H7 (cell line): ENCODE measurements around the gene FBXO42. TPM values are rescaled to one million over a fixed set of nuclear protein-coding genes. Genes with fewer than 3 reads are reported as not detected.

Experiments used
- DNase-seq: peaks from one replicate; pipeline ENCODE4 v3.0.0; 2012
- H3K27me3 ChIP-seq: 2 replicates; pipeline ENCODE4 v1.6.0; 2011; ENCODE audit warnings: mild to moderate bottlenecking, low read length; ENCODE audit not compliant: control insufficient read depth, insufficient read depth
- H3K36me3 ChIP-seq: replicated peaks from 2 replicates; pipeline ENCODE4 v1.5.1; 2011; ENCODE audit warnings: low read length; ENCODE audit not compliant: control insufficient read depth, insufficient read depth
- H3K4me3 ChIP-seq: 2 replicates; pipeline ENCODE4 v1.5.1; 2011; ENCODE audit warnings: low read depth, mild to moderate bottlenecking, control low read depth, low read length, moderate library complexity; ENCODE audit not compliant: insufficient read depth
- total RNA-seq: library from RNA; depleted of rRNA; stranded (reverse); fragments of >200 nt; shearing (Covaris generic); gene quantifications from 2 replicates; pipeline ENCODE4 v1.2.3, GENCODE V29; 2014; rRNA removed

FBXO42 gene
- 38.9 and 40.4 TPM in 2 replicates for total RNA-seq

DNA sequence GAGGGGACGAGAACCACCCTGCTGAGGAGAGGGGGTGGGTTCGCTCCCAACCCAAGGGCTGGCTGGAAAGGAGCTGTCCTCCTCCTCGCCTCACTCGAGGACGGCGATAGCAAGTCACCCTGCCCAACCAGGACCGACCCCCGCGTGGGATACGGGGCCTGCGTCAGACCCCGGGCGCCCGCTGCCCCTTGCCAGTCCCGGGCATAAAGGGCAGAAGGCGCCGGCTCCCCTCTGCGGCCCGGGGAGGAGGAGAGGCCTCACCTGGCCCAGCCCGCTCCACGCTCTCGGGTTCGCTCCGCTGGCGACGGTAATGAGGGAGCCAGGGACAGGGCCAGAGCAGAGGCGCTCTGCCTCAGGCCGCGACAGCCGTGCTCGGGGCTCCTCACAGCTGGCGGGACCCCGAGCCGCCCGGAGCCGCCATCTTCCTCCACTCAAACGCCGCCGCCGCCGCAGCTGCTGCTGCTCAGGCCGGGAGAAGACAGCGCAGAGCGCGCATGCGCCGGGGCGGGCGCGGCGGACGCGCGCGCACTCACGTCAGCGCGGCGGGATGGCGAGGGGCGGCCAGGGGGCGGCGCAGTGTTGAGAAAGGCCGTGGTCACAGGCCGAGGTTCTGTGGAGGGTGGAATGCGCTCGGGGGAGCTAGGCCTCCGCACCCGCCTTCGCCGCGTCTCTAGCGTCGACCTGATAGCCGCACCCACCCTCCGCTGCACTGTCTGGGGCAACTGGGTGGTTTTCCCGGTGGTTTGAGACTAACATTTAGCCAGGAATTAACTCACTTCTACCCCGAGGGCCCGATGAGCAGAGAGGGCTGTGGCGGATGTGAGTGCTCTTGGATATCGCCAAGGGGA is at the start of gene FBXO42:
Gene FBXO42, minus strand, starts transcription at position 487 of the 848 bp plus-strand sequence. CDS start 37,062 bp downstream, outside the sequence.
- H3K27me3 ChIP-seq, result no peaks in the 10 kb centered on the region
- H3K36me3 ChIP-seq, result no peaks in the 10 kb centered on the region
- H3K4me3 ChIP-seq, result peak within 1 kb of the TSS; percentile 92
- peak; percentile 97 for DNase-seq

DNA sequence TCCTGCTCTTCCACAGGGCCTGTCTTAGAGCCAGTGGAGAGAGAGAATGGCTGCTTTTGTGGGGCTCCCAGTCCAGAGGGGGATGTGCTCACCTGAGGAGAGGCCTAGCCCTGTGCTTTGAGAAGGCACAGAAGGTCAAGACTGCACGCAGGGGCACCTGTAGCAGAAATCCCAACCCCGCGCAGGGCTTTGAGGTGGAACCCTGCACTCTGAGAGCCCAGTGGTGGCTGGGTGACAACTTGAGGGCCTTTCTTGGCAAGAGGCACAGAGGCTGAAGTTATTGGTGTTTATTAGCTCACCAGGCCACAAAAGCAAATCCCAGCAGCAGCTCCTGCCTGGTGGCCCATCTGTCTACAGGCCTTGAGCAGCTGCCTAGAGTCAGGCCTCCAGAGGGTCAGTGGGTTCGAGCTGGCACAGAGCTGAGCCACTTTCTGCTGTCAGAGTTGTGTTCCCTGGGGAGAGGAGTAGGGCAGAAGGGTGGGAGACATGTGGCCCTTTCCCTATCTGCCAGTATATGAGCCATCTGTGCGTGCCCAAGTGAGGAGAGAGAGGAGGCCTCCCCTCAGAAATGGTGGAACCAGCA is 46.2 kb upstream of the FBXO42 start:
- DNase-seq, result no peak
- Histone ChIP-seq H3K27me3 (no peaks in the 10 kb centered on the region), H3K4me3 (no peak overlapping the region), H3K36me3 (peaks cover 19% of the 10 kb centered on the region)

DNA sequence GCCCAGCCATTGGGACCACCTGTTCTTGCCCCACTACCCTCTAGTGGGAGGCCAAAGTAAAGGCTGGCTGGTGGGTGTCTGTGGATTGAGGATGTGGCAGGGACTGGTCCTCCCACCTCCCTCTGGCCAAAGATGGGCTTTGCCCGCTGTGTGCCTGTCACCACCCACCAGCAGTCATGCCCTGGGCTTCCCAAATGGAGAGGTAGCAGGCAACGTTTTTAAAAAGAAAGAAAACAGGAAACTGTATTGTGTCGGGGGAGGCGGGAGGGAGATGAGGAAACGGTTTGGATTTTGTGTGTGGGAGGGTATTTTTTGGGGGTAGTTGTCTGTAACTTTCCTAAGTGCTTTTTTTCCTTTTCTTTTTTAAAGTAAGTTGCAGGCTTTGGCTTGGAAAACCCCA is 44.8 kb upstream of the FBXO42 start:
- H3K36me3 ChIP-seq, result peaks cover 19% of the 10 kb centered on the region
- no peak overlapping the region for H3K4me3 ChIP-seq
- no peak for DNase-seq
- H3K27me3 ChIP-seq, result no peaks in the 10 kb centered on the region

DNA sequence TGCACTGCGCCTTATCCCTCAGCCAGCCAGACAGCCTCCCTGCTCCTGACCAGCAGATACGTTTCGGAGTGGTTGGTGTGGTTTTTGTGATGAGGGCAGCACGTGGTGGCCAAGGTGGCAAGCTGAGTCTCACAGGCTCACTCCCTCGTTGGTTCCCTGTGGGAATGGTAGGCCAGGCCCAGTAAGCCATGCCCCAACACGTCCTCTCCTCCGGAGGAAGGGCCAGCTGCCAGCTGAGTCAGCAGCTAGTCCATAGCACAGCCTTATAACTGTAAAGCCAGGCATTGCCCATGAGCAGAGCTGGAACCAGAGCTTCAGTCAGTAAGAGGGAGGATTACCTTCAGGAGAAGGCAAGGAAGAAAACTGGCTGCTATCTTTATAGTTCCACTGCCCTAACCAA is 44.3 kb upstream of the FBXO42 start:
- H3K36me3 ChIP-seq, result peaks cover 19% of the 10 kb centered on the region
- H3K27me3 ChIP-seq, result no peaks in the 10 kb centered on the region
- no peak overlapping the region for H3K4me3 ChIP-seq
- DNase-seq, result no peak

DNA sequence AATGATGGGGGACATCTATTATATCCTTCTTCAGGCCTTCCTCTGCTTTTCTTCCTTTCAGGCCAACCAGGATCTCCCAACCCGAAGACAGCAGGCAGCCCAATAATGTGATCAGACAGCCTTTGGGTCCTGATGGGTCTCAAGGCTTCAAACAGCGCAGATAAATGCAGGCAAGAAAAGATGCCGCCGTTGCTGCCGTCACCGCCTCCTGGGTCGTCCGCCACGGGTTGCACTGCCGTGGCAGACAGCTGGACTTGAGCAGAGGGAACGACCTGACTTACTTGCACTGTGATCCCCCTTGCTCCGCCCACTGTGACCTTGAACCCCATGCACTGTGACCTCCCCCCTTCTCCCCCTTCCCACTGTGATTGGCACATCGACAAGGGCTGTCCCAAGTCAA is 42.7 kb upstream of the FBXO42 start:
- H3K36me3 ChIP-seq, result peaks cover 19% of the 10 kb centered on the region
- H3K27me3 ChIP-seq, result no peaks in the 10 kb centered on the region
- no peak overlapping the region for H3K4me3 ChIP-seq
- no peak for DNase-seq

DNA sequence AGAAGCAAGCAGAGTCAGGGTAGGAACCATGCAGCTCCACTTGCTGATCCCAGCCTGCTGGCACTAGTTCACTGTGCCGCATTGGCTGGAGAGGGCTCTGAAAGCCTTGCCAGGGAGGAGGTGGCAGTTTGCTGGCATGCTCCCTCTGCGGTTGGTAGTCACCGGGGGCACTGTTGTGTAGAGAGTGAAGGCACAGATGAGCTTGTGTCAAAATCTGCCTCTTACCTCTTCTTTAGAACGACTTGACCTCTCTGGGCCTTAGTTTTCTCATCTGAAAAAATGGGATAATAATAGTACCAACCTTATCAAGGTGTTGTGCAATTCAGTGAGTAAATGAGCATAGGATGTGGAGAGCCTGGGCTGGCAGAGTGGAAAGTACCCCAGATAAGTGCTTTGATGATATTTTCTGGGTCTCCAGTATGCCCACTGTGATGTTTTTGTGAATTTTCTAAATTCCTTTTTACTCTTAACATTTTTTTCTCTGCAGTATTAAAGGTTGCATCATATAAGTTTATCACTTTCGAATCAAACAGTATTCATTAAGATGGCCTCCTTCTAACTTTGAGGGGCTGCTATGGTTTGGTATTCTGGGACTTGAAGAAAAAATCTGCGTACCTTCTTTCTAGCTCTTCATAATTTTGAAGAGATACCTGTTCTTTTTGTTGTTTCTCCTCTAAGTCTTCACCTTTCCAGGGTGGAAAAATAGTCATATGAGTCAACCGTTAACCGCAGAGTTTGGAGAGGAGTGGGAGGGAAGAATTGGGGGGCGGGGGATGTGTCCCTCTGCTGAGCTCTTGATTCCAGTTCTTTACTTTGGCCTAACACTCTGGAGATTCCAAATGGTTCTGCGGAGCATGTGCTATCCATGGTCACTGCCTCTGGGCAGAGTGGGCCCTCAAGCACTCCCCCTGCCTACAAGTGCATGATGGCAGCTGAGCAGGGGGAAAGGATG is 41.6 kb upstream of the FBXO42 start:
- H3K4me3 ChIP-seq, result no peak overlapping the region
- no peaks in the 10 kb centered on the region for H3K27me3 ChIP-seq
- peaks cover 16% of the 10 kb centered on the region for H3K36me3 ChIP-seq
- peak; percentile 66 for DNase-seq

DNA sequence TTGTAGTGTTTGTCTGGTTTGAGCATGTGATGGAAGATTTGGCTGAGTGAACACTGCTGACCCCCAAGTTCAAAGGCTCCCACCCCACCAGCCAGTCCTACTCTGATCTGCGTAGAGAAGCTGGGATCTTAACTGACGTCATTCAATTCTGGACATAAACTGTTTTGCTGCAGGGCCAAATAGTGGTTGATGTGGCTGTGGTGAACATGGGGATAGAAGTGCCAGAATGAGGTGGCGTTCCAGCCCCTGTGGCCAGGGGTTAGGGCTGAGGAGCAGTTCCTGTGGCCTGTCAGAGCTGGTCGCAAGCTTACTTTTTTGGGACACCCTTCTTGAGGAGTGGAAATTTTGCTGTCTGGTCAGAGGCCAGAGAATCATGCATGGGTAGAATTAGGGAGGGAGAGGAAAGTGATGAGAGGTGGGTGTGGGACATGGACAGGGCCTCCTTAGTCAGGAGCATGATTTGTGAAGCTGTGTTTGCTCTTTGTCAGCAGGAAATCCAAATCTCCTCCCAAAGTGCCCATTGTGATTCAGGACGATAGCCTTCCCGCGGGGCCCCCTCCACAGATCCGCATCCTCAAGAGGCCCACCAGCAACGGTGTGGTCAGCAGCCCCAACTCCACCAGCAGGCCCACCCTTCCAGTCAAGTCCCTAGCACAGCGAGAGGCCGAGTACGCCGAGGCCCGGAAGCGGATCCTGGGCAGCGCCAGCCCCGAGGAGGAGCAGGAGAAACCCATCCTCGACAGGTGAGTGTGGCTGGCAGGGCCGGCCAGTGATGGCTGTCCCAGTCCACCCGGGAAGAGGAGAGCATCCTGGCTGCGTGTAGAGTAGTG is 40.7 kb upstream of the FBXO42 start:
- peak; percentile 65 for DNase-seq
- peaks cover 16% of the 10 kb centered on the region for H3K36me3 ChIP-seq
- no peaks in the 10 kb centered on the region for H3K27me3 ChIP-seq
- H3K4me3 ChIP-seq, result no peak overlapping the region

DNA sequence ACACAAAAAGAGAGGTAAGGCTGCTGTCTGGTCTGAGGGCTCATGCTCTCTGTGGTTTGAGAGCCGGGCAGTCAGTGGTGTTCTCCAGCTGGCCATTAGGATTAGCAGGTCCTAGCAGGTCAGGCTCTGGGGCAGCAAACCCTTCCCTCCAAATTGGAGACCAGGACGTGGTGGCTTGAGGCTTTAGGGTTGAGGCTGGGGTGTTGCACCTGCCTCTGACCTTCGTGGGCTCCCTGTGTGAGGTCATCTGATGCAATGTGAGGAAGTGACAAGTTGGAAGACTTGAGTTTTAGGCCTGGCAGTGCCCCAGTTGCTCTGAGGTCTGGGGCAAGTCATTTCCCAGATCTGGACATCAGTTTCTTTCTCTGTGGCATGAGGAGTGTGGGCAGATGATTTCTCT is 39.1 kb upstream of the FBXO42 start:
- DNase-seq, result no peak
- Histone ChIP-seq H3K4me3 (no peak overlapping the region), H3K36me3 (peaks cover 14% of the 10 kb centered on the region), H3K27me3 (no peaks in the 10 kb centered on the region)

DNA sequence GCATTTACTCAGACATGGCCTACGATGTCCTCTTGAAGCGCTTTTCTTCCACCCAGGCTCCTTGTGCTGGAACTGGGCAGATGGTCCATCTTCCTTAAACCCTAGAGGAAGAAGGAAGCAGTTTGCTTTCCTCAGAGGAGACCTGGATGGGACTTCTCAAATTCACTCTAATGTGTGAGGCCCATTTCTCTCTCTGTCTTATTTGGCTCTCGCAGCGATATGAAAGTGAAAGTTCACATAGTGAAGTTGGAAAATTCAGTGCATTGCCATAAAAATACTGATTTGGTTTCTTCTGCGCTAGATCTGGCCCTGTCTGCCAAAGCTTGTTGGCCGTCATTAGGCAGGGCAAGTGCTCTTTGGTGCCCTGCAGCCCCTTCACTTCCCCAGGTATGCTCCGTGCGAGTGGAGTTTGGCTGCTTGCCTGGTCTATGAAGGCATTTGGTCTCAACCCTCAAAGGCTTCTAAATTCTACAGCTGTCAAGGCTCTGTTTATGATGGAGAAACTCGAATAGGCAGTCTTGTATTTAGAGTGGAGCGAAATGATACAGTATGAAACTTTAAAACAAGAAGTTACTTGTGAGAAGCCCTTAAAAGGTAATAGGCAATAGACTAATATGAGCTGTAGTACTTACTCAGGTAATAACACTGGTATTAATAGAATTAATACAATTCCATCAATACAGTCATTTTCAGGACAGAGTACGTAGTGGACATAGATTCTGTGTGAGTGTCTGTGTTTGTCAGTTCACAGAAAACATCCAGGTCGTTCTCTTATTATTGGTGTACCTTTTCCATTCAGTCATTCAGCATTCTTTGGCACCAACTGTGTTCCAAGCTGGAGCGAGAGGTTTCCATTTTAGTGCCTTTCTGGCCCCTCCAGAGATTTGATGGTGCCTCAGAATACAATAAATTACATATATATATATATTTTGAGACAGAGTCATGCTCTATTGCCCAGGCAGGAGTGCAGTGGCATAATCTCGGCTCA is 35.2 kb upstream of the FBXO42 start:
- Histone ChIP-seq H3K4me3 (no peak overlapping the region), H3K36me3 (no peaks in the 10 kb centered on the region), H3K27me3 (no peaks in the 10 kb centered on the region)
- DNase-seq, result no peak

DNA sequence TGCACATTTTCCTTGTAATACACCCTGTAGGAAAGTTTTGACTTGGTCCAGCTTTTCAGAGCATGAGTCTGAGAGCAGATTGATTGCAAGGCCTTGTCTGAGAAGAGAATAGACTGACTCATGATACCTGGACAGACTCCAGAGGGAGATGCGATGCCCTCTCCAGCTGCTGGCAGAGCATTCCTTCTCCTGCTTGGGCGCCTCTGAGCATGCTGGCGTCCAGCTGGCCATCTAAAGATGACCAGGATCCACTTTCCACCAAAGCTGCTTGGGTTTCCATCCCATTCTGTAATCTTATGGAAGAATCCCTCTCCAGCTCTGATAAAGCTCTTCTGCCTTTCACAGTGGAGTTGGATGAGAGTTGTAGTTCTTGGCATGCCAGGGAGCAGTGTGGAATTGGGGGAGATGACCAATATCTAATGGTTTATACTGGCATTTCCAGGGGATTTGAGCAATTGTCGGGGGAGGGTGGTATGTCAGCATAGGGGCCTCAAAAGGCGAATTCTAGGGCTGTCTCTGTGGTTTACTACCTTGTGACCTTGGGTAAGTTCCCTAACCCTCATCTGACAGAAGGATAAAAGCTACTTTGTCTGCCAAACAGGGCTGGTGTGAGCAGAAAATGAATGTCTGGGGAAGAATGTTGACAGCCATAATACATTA is 34.3 kb upstream of the FBXO42 start:
- Histone ChIP-seq H3K36me3 (no peaks in the 10 kb centered on the region), H3K4me3 (no peak overlapping the region)
- DNase-seq, result no peak

DNA sequence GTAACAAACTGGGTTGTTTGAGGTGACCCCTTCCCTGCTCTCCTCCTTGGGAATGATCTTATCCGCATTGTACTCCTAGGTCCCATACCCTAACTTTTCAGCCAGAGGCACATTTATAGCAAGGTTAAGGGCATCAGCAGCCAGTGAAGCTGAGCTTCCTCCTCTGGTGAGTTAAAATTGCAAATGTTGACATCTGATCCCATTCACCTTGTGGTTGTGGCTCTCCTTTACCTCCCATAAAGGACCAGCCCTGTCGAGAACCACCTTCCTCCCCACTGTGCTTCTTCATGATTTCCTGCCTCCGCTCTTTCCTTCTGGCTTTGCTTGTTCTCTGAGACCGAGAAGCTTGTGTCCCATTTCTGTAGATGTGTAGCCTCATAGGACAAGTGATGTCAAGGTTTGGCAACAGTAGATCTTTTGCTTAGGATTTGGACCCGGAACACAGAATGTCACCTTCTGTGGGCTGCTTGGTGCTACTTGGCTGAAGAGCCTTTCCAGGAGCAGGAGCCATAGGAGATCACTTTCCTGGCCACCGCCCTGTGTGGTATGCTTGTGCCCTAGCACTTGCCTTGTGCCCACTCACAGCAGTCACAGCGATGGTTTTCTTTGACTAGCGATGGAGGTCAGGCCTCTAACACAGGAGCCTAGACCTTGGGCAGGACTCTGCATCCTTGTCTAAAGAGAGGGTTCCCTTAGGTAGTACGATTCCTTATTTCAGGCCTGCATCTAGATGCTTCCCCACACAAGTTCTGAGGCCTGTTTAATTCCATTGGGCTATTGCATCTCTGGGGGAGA is 33.6 kb upstream of the FBXO42 start:
- H3K27me3 ChIP-seq, result no peaks in the 10 kb centered on the region

More for the DNA sequence above, 34.3 kb upstream of the FBXO42 start:
- no peaks in the 10 kb centered on the region for H3K27me3 ChIP-seq

DNA sequence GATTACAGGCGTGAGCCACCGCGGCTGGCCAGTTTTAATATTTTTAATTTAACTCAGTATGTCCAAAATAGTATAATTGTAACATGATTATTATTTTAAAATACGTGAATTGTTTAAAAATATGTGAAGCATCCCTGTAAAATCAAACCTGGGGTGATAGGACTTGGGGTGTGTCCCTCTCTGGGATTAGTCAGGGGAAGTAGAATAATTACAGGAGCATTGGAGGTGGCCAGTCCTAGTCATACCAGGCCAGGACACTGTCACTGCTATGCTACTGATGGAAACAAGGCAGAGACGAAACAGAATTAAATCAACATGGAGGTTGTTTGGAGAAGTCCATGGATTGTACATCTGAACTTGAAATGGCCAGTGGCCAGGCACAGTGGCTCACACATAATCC is 31.6 kb upstream of the FBXO42 start:
- H3K27me3 ChIP-seq, result no peaks in the 10 kb centered on the region
- no peak overlapping the region for H3K4me3 ChIP-seq
- H3K36me3 ChIP-seq, result no peaks in the 10 kb centered on the region
- DNase-seq, result no peak

More for the DNA sequence above, 33.6 kb upstream of the FBXO42 start:
- DNase-seq, result peak; percentile 62
- no peaks in the 10 kb centered on the region for H3K36me3 ChIP-seq
- H3K4me3 ChIP-seq, result no peak overlapping the region
